OCI-LY7 (cell line): Measurements from ENCODE around the gene PRND.

ENCODE experiments used
- EZH2phosphoT487 ChIP-seq: fragments of 200-600 bp; sonication (generic); IDR thresholded peaks from 2 replicates; pipeline ENCODE4 v1.6.1; 2018; ENCODE audit warnings: low read depth, borderline replicate concordance, mild to moderate bottlenecking, mixed run types, antibody characterized with exemption, low read length, moderate library complexity, mixed read lengths
- TF ChIP-seq, protein P1 (sequence below): fragments of 200-600 bp; sonication (generic); conservative IDR thresholded peaks from 2 replicates; pipeline ENCODE4 v1.5.1; 2014; ENCODE audit warnings: mild to moderate bottlenecking, antibody characterized with exemption, low read length, moderate library complexity, mixed read lengths

- TF ChIP-seq, protein P1, sequence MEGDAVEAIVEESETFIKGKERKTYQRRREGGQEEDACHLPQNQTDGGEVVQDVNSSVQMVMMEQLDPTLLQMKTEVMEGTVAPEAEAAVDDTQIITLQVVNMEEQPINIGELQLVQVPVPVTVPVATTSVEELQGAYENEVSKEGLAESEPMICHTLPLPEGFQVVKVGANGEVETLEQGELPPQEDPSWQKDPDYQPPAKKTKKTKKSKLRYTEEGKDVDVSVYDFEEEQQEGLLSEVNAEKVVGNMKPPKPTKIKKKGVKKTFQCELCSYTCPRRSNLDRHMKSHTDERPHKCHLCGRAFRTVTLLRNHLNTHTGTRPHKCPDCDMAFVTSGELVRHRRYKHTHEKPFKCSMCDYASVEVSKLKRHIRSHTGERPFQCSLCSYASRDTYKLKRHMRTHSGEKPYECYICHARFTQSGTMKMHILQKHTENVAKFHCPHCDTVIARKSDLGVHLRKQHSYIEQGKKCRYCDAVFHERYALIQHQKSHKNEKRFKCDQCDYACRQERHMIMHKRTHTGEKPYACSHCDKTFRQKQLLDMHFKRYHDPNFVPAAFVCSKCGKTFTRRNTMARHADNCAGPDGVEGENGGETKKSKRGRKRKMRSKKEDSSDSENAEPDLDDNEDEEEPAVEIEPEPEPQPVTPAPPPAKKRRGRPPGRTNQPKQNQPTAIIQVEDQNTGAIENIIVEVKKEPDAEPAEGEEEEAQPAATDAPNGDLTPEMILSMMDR, result no peak
- no peak for TF ChIP-seq EZH2phosphoT487
These were observed 862 bp downstream of the PRND start for GRCh38 chr20:4722571-4722970.
